HG02852 (cell line): Measurements from ENCODE around the gene FUT3.
"Not testable (repeated sequence)": the region's sequence is repeated elsewhere in the genome, so short reads cannot be mapped to it uniquely, and the experiment has no call there.

Experiments used
- ATAC-seq: cut with Tn5 transposase; IDR thresholded peaks from one replicate; pipeline ENCODE4 v1.9.1; 2021; ENCODE audit warnings: mild to moderate bottlenecking, moderate library complexity; ENCODE audit not compliant: unreplicated experiment

FUT3 gene

DNA sequence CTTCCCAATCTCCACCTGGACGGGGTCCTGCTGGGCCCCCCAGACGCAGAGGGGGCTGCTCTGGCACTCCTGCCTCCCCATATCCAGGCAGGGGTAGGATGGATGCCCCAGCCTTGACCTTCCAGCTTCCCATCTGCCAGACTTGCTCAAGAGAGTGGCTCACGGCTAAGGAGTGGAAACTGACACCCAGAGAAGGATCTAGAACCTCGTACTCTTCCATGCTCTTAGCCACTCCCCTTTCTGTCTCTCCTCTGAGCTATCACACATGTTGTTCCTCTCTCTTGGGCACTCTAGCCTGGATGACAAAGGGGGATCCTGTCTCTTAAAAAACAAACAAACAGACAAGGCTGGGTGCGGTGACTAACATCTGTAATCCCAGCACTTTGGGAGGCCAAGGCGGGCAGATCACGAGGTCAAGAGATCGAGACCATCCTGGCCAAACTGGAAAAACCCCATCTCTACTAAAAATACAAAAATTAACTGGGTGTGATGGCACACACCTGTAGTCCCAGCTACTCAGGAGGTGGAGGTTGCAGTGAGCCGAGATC lies 31.2 kb upstream of the FUT3 start:
- ATAC-seq, result no peak

DNA sequence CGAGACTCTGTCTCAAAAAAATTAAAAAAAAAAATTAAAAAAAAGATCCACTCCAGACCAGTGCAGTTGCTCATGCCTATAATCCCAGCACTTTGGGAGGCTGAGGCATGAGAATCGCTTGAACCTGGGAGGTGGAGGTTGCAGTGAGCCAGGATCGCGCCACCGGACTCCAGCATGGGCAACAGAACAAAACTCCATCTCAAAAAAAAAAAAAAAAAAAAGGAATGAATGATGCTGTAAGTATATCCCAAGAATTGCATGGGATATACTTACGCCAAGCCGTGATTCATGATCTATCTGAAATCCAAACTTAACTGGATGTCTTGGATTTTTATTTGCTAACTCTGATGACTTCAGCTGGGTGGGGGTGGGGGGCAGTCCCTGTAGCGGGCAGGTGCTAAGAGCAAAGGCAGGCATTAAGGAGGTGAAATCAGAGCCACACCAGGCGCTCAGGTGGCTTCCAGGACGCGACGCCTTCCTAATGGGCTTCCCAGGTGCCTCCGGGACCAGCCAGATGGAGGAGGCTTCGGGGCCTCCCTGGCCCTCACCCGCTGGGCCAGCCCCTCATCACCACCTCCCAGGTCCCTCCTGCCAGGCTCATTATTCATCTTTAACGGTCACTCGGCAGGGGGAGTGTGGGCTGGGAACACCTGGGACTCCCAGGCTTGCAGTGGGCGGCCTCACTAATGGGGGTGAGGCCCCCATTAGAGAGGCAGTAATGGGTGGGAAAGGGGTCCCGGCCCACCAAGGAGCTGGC lies 30.5 kb upstream of the FUT3 start:
- no peak for ATAC-seq

DNA sequence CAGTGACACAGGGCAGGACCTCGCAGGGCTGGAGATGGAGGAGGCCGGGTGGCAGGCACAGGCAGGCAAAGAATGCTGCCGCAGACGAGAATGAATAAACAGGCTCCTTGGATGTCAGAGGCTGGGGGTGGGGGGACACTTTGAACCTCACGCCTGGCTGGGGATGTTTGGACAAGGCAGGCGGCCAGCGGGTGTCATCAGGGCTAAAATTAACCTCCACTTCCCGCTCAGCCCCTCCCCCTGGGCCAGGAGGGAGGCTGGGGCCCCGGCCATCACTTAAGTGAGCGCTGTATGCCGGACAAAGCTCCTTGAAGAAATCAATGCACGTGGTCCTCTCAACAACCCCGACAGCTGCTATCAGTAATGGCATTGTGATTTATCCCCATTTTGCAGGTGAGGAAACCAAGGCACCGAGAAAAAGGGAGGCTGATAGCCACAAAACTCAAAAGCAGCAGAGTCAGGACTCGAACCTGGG lies 29.4 kb upstream of the FUT3 start:
- ATAC-seq, result no peak

DNA sequence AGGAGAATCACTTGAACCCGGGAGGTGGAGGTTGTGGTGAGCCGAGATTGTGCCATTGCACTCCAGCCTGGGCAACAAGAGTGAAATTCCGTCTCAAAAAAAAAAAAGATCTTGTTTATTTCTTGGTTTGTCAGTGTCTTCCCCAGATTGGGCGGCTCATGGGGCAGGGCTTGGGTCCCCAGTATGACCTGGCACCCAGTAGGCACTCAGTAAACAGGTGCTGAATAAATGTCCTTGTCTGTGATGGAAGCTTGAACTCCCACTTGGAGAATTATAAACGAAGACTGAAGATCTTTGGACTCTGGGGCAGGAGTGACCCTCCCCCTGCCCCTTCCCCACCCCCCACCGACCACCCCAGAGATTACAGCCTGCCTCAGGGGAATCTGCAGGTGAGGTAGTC lies 28.9 kb upstream of the FUT3 start:
- no peak for ATAC-seq

DNA sequence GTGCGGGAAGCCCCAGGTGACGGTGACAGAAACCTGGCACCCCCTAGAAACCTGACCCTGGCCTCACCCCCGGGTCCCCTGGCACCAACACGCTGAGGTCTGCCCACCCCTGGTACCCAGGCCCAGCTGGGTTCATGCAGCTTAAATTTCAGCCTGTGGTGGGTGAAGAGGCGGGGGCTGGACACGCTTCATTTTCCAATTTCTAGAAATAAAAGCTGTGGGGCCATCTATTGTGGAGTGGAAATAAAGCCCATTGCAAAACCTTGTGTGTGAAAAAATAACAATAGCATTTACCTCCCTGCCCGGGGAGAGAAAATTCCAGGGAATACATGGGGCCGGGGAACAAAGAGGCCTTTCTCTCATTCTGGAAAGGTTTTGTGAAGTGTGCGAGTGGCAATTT lies 26.6 kb upstream of the FUT3 start:
- ATAC-seq, result no peak

DNA sequence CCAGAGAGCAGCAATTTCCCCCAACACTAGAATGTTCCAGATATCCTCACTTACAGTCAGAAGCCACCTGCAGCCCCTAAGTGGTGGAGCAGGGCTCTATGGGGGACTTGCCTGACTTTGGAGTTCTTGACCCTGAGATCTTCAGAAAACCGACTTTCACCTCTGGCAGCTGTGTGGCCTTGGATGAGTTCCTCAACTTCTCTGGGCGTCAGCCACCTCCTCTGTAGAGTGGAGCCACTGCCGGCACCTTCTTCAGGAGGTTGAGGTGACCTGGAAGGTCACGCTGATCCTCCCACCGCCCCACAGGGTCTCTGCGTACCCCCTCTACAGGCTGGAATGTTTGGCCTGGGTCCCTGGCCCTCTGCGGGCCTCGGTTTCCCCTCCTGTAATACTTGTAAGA lies 26.2 kb upstream of the FUT3 start:
- no peak for ATAC-seq

DNA sequence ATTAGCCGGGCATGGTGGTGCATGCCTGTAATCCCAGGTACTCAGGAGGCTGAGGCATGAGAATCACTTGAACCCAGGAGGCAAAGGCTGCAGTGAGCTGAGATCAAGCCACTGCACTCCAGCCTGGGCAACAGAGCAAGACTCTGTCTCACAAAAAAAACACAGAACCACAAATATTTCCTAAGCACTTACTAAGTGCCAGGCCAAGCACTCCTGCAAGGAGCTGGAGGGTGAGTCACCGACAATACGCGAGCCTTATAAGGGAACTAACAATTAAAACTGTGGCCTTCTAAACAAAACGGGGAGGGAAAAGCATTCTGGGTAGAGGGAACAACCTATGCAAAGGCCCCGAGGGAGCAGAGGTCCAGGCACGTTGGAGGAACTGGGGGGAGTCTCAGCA lies 23.2 kb upstream of the FUT3 start:
- not testable (repeated sequence) for ATAC-seq

DNA sequence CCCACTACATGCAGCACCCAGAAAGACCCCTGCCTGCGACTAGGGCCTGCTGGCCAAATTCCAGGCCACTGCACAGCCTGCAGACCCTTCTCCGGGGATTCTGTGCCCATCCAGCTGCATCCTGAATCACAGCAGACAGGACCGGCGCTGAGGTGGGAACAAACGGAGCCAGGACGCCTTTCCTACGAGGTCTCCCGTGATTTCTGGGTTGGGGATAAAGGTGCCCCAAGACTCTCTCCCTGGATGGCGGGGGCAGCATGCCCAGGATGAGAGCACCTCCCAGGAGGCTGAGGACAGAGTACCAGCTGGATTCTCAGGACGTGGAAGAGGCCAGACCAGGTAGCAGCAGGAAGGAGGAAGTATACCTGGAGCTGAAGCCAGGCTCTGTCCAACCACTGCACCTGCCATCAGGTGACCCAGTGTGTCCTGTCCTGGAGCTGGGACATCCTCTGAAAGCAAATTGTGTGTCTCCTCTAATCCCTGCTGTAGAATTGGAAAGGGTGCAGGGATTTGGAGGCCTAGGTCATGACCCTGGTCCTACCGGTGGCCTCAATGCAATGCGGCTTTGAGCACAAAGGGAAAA lies 22.5 kb upstream of the FUT3 start:
- ATAC-seq, result no peak

DNA sequence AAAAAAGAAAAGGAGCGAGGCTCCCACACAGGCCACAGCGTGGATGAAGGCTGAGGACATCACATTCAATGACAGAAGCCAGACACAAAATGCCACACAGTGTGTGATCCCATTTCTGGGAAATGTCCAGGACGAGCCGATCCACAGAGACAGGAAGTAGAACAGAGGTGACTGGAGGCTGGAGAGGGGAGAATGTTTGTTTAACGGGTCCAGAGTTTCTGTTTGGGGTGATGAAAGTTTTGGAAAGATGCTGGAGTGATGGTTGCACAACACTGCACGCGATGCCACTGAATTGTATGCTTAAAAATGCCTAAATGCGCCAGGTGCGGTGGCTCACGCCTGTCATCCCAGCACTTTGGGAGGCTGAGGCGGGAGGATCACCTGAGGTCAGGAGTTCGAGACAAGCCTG lies 19.7 kb upstream of the FUT3 start:
- ATAC-seq, result no peak

DNA sequence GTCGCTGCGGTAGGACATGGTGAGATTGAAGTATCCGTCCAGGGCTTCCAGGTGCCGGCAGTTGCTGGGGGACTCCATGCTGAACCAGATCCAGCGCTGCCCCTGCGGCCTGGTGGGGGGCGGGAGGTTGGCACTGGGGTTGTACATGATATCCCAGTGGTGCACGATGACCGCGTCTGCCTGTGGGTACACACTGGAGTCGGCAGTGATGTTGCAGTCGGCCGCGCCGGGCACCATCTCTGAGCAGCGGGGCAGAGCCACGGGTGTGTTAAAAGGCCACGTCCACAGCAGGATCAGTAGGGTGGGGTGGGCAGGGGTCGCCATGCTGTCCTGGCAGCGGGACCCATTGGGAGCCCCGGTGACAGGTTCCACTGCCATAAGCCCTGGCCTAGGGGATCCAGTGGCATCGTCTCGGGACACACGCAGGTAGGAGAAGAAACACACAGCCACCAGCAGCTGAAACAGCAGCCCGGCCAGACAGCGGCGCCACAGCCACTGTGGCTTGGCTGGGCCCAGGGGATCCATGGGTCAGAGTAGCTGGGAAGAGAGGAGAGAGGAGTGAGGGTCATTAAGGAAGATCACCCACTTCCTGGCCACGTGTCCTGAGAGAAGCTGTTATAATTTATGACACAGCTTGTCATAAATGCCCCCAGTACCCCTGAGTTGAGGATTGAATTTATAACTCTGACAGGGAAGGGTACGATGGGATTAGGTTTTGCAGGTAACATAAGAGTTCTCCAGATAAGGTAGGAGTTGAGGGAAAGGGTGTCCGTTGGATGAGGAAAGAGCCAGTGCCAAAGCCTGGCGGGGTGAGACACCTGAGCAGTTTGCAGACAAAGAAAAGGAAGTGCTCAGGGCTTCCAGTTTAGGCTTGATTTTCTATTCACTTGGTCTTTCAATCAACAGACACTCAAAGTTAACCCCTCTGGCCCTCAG lies 16.2 kb upstream of the FUT3 start:
- no peak for ATAC-seq

DNA sequence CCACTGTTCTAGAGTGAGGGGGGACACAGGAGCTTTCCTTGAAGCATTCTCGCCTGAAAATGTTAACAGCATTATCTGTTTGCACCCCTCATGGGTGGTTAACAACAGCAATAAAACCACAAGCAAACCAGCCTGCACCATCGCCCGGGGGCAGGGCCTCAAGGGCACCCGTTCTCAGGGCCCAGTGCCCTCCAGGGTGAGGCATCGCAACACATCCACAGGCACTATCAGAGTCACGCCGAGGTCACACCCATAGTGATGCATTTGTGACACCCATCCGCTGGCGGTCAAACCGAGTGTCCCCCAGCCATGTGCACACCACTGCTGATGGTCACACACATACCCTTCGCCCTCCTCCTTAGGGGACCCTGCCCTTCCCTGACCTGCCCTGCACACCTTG lies 14.5 kb upstream of the FUT3 start:
- ATAC-seq, result no peak

DNA sequence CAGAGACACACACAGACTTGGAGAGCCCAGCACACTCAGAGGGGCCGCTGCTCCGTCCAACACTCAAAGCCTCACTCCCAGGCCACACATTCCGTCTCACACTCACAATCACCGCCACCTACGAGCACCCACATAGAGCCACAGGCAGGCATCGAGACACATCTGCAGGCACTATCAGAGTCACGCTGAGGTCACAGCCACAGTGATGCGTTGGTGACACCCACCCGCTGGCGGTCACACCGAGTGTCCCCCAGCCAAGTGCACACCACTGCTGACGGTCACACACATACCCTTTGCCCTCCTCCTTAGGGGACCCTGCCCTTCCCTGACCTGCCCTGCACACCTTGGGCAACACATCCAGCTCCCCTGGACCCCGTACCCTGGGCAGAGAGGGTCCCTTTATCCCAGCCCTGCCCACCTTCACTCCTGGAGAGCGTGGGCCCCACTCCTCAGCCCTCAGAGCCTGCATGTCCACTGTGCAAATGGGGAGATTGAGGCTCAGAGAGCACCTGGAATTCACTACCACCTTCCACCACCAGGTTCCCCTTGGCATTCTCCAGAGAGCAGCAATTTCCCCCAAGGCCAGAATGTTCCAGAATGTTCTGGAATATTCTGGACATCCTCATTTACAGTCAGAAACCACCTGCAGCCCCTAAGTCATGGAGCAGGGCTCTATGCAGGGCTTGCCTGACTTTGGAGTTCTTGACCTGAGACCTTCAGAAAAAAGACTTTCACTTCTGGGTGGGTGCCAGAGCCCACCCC lies 13.7 kb upstream of the FUT3 start:
- ATAC-seq, result no peak

DNA sequence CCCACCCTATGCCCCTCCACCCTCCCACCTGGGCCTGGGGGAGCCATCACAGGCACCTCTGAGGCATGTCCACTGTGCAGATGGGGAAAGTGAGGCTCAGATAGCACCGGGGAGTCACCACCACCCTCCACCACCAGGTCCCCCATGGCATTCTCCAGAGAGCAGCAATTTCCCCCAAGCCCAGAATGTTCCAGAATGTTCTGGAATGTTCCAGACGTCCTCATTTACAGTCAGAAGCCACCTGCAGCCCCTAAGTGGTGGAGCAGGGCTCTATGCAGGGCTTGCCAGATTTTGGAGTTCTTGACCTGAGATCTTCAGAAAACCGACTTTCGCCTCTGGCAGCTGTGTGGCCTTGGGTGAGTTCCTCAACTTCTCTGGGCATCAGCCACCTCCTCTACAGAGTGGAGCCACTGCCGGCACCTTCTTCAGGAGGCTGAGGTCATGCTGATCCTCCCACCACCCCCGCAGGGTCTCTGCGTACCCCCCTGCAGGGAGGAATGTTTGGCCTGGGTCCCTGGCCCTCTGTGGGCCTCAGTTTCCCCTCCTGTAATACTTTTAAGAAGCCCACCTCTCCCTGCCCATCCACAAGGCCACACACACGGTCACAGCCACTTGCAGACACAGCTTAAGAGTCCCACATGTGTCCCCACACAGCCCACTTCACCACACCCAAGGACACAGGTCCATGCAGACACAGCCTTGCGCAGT lies 12.9 kb upstream of the FUT3 start:
- no peak for ATAC-seq

DNA sequence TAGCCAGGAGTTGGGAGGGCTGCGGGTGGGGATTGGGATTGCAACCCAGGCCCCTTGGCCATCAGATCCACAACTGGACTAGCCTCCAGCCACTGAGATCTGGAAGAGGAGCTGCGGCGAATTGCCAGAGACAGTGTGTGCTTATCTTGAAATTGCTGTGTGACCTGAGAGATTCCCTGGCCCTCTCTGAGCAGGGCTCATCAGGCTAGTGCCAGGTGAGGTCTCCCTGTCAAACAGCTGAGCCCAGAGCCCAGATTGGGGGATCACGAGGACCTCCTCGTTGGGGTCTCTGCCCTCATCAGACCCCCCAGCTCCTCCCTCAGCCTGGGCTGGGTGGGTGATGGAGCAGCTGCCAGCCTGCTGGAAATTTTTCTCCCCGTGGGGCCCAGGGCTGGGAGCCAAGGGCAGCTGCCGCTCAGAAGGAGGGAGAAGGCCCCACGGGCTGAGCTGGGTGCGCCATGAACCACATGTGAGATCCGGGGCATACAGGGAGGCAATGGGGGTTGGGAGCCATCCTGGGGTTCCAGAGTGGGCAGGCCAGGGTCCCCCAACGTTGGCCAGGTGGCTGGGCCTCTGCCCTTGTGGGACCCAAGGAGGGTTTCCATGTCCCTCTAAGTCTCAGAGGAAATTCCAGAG lies 11.9 kb upstream of the FUT3 start:
- ATAC-seq, result no peak

DNA sequence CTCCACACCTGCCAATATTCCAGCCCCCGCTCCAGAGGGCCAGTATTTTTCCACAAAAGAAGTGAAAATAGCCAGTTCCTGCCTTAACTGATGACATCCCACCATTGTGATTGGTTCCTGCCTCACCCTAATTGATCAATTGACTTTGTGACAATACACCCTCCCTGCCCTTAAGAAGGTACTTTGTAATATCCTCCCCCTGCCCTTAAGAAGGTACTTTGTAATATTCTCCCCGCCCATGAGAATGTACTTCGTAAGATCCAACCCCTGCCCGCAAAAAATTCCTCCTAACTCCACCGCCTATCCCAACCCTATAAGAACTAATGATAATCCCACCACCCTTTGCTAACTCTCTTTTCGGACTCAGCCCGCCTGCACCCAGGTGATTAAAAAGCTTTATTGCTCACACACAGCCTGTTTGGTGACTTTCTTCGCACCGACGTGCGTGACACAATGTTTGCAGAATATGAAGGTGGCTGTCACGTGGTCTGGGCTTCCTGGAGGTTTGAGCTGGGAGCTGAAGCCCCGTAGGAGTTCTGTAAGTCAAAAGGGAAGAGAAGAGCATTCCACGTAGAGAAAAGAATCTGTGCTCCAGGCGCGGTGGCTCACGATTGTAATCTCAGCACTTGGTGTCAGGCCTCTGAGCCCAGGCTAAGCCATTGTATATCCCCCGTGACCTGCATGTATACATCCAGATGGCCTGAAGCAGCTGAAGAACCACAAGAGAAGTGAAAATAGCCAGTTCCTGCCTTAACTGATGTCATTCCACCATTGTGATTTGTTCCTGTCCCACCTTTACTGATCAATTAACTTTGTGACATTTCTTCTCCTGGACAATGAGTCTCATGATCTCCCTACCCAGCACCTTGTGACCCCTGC lies 6.2 kb upstream of the FUT3 start:
- ATAC-seq, result no peak

DNA sequence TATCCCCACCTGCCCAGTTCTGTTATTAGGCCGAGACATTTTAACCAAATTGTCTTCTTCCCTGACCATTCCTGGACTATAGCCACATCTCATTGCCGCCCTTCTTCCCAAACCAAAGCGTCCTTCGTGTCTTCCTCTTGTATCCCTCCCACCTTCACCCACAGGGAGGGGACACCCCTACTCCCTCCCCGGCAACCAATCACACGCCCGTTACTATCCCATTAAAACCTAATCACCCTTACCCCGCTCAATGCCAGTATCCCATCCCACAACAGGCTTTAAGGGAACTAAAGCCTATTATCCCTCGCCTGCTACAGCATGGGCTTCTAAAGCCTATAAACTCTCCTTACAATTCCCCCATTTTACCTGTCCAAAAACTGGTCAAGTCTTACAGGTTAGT lies 3.9 kb upstream of the FUT3 start:
- not testable (repeated sequence) for ATAC-seq

DNA sequence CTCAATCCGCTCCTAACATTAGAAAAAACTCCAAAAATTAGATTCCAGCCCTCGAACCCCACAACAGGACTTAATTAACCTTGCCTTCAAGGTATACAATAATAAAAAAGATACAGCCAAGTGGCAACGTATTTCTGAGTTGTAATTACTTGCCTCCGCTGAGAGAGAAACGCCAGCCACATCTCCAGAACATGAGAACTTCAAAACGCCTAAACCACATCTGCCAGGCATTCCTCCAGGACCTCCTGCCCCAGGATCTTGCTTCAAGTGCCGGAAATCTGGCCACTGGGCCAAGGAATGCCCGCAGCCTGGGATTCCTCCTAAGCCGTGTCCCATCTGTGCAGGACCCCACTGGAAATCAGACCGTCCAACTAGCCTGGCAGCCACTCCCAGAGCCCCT lies 2.9 kb upstream of the FUT3 start:
- not testable (repeated sequence) for ATAC-seq

DNA sequence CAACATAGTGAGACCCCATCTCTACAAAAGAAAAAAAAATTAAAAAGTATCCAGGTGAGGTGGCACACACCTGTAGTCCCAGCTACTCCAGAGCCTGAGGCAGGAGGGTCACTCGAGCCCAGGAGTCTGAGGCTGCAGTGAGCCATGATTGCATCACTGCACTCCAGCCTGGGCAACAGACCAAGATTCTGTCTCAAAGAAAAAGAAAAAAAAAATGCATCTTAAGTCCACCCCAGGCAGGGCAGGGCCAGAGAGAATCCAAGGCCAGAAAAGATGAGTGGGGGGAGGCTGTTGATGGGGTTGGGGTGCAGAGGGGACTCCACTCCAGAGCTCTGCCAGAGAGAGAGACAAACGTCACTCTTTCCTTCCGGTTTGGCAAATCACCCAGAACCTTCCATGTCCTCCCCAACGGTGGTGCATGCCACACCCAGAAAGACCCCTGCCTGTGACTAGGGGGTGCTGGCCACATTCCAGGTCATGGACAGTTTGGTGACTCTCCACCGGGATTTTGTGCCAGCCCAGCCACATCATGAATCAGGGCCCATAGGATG lies 431 bp downstream of the FUT3 start:
- ATAC-seq, result no peak
